ENCODE measurements around the gene KLHDC2.

KLHDC2 gene

GRCh38 chr14:49820176-49820575 is 52.2 kb downstream of the KLHDC2 start:
- DNase-seq (ENCODE audit: extremely low read depth, low read depth) = no peak
- H3K4me3 ChIP-seq (replicated peaks; ENCODE audit: low read depth, low read length) = no peak overlapping the region
- TF ChIP-seq CTCF (IDR thresholded peaks at IDR 0.05; ENCODE audit: low read depth, low read length, missing control alignments) = no peak

GRCh38 chr14:49828640-49829039 is 60.7 kb downstream of the KLHDC2 start:
- no peak for TF ChIP-seq CTCF (IDR thresholded peaks at IDR 0.05; ENCODE audit: low read depth, low read length, missing control alignments)
- H3K4me3 ChIP-seq (replicated peaks; ENCODE audit: low read depth, low read length) = no peak overlapping the region
- no peak for DNase-seq (ENCODE audit: extremely low read depth, low read depth)
